ENCODE data around the gene RNGTT.

RNGTT gene

GRCh38 chr6:88708197-88708744 lies 255.1 kb downstream of the RNGTT start:
- DNase-seq, result no peak

GRCh38 chr6:88705601-88706000 lies 257.8 kb downstream of the RNGTT start:
- no peak for DNase-seq

GRCh38 chr6:88704980-88705379 lies 258.4 kb downstream of the RNGTT start:
- no peak for DNase-seq

- DNase-seq, result no peak
These were observed 260.4 kb downstream of the RNGTT start for GRCh38 chr6:88702956-88703556.

GRCh38 chr6:88698661-88699060 lies 264.8 kb downstream of the RNGTT start:
- DNase-seq, result no peak

- no peak for DNase-seq
These were observed 267.5 kb downstream of the RNGTT start for GRCh38 chr6:88695937-88696336.

- DNase-seq, result no peak
These were observed 279.7 kb downstream of the RNGTT start for GRCh38 chr6:88683734-88684133.

GRCh38 chr6:88680654-88681053 lies 282.8 kb downstream of the RNGTT start:
- DNase-seq, result no peak

- no peak for DNase-seq
These were observed 283.6 kb downstream of the RNGTT start for GRCh38 chr6:88679841-88680240.

GRCh38 chr6:88677356-88677755 lies 286.1 kb downstream of the RNGTT start:
- no peak for DNase-seq

- no peak for DNase-seq
These were observed 291.8 kb downstream of the RNGTT start for GRCh38 chr6:88671624-88672023.

GRCh38 chr6:88670369-88670768 lies 293.0 kb downstream of the RNGTT start:
- no peak for DNase-seq

- no peak for DNase-seq
These were observed 293.9 kb downstream of the RNGTT start for GRCh38 chr6:88669475-88669874.

- DNase-seq, result no peak
These were observed 296.5 kb downstream of the RNGTT start for GRCh38 chr6:88666901-88667300.

- no peak for DNase-seq
These were observed 298.3 kb downstream of the RNGTT start for GRCh38 chr6:88665131-88665530.

GRCh38 chr6:88663801-88664200 lies 299.6 kb downstream of the RNGTT start:
- no peak for DNase-seq

- DNase-seq, result no peak
These were observed 300.7 kb downstream of the RNGTT start for GRCh38 chr6:88662653-88663174.

GRCh38 chr6:88662163-88662580 lies 301.2 kb downstream of the RNGTT start:
- peak; percentile 12 for DNase-seq

- no peak for DNase-seq
These were observed 302.3 kb downstream of the RNGTT start for GRCh38 chr6:88661136-88661535.

- no peak for DNase-seq
These were observed 307.8 kb downstream of the RNGTT start for GRCh38 chr6:88655586-88655985.

GRCh38 chr6:88653936-88654335 lies 309.5 kb downstream of the RNGTT start:
- DNase-seq, result no peak

GRCh38 chr6:88651400-88651799 lies 312.0 kb downstream of the RNGTT start:
- no peak for DNase-seq

GRCh38 chr6:88650979-88651378 lies 312.4 kb downstream of the RNGTT start:
- no peak for DNase-seq

GRCh38 chr6:88650029-88650619 lies 313.3 kb downstream of the RNGTT start:
- no peak for DNase-seq

Data from COR-L47 (cell line).